OCI-LY7 (cell line): ENCODE measurements around the gene AFF3. TPM values are rescaled to one million over a fixed set of nuclear protein-coding genes. Genes with fewer than 3 reads are reported as not detected.

Experiments
- BruUV-seq: library from RNA; stranded (reverse); fragments of 400-500 nt; replicated peaks from 2 replicates; lab custom pipeline; 2021; lab: Mats Ljungman, UMichigan
- CTCF ChIA-PET: fragments of 300-600 bp; sonication (Branson Sonifier 250); formaldehyde crosslinking; loops from one replicate; lab custom pipeline; 2022; ENCODE audit warnings: antibody characterized with exemption; ENCODE audit not compliant: unreplicated experiment; lab: Charles Lee
- POLR2A ChIA-PET: fragments of 300-600 bp; sonication (Branson Sonifier 250); formaldehyde crosslinking; loops from one replicate; lab custom pipeline; 2022; ENCODE audit warnings: antibody characterized with exemption; lab: Charles Lee
- DNase-seq: peaks from one replicate; pipeline ENCODE4 v3.0.0-alpha.2; 2015; ENCODE audit warnings: low spot score
- H2AFZ ChIP-seq: fragments of 200-600 bp; sonication (generic), shearing (Covaris generic); 2 replicates; pipeline ENCODE4 v1.6.1; 2014; ENCODE audit warnings: mild to moderate bottlenecking, antibody characterized with exemption, low read length, moderate library complexity
- H3K27ac ChIP-seq: fragments of 200-600 bp; sonication (generic); 2 replicates; pipeline ENCODE4 v1.5.1; 2014; ENCODE audit warnings: mixed run types, low read depth, mild to moderate bottlenecking, moderate library complexity, low read length, inconsistent platforms; ENCODE audit not compliant: poor library complexity, severe bottlenecking
- H3K36me3 ChIP-seq: fragments of 200-600 bp; sonication (generic); 2 replicates; pipeline ENCODE4 v1.6.1; 2014; ENCODE audit warnings: mild to moderate bottlenecking, antibody characterized with exemption, low read length, moderate library complexity, mixed read lengths; ENCODE audit not compliant: insufficient read depth
- H3K4me1 ChIP-seq: fragments of 200-600 bp; sonication (generic); 2 replicates; pipeline ENCODE4 v1.5.1; 2014; ENCODE audit warnings: mild to moderate bottlenecking, low read length; ENCODE audit not compliant: insufficient read depth, poor library complexity, severe bottlenecking
- H3K4me2 ChIP-seq: fragments of 200-600 bp; sonication (generic); 2 replicates; pipeline ENCODE4 v1.6.1; 2014; ENCODE audit warnings: mild to moderate bottlenecking, low read length
- H3K4me3 ChIP-seq: fragments of 200-600 bp; sonication (generic); 2 replicates; pipeline ENCODE4 v1.5.1; 2014; ENCODE audit warnings: mild to moderate bottlenecking, low read depth, low read length; ENCODE audit not compliant: poor library complexity, severe bottlenecking
- H3K79me2 ChIP-seq: fragments of 200-600 bp; sonication (generic); 2 replicates; pipeline ENCODE4 v1.6.1; 2016; ENCODE audit warnings: low read depth, mild to moderate bottlenecking, low read length, moderate library complexity, mixed read lengths; ENCODE audit not compliant: insufficient read depth
- H3K9me2 ChIP-seq: fragments of 200-600 bp; sonication (generic); 2 replicates; pipeline ENCODE4 v1.6.1; 2016; ENCODE audit warnings: mild to moderate bottlenecking, low read length, mixed read lengths; ENCODE audit not compliant: insufficient read depth
- H3K9me3 ChIP-seq: fragments of 200-600 bp; sonication (generic); 2 replicates; pipeline ENCODE4 v1.6.1; 2014; ENCODE audit warnings: mild to moderate bottlenecking, mixed run types, low read length, mixed read lengths
- H4K20me1 ChIP-seq: fragments of 200-600 bp; sonication (generic); 2 replicates; pipeline ENCODE4 v1.6.1; 2014; ENCODE audit warnings: mild to moderate bottlenecking, antibody characterized with exemption, low read length, moderate library complexity, mixed read lengths; ENCODE audit not compliant: insufficient read depth
- EZH2phosphoT487 ChIP-seq: fragments of 200-600 bp; sonication (generic); IDR thresholded peaks from 2 replicates; pipeline ENCODE4 v1.6.1; 2018; ENCODE audit warnings: low read depth, borderline replicate concordance, mild to moderate bottlenecking, mixed run types, antibody characterized with exemption, low read length, moderate library complexity, mixed read lengths
- intact Hi-C: fragments of 100-400 bp; cut with micrococcal nuclease; formaldehyde crosslinking; loops from one replicate; pipeline ENCODE4 v1.10.0; 2022; ENCODE audit not compliant: unreplicated experiment
- total RNA-seq, 2 experiments: library from RNA; depleted of rRNA in 1 of 2; stranded (reverse); fragments of >200 nt in 1 of 2; shearing (Covaris generic) in 1 of 2; gene quantifications; 2 replicates each; pipeline ENCODE4 v1.2.3, GENCODE V29; 2014 to 2022
- TF ChIP-seq, protein P1 (sequence below): fragments of 200-600 bp; sonication (generic); conservative IDR thresholded peaks from 2 replicates; pipeline ENCODE4 v1.5.1; 2014; ENCODE audit warnings: mild to moderate bottlenecking, antibody characterized with exemption, low read length, moderate library complexity, mixed read lengths

AFF3 gene
- total RNA-seq, 2 experiments from 2014 or later, result 131 to 133 TPM

DNA sequence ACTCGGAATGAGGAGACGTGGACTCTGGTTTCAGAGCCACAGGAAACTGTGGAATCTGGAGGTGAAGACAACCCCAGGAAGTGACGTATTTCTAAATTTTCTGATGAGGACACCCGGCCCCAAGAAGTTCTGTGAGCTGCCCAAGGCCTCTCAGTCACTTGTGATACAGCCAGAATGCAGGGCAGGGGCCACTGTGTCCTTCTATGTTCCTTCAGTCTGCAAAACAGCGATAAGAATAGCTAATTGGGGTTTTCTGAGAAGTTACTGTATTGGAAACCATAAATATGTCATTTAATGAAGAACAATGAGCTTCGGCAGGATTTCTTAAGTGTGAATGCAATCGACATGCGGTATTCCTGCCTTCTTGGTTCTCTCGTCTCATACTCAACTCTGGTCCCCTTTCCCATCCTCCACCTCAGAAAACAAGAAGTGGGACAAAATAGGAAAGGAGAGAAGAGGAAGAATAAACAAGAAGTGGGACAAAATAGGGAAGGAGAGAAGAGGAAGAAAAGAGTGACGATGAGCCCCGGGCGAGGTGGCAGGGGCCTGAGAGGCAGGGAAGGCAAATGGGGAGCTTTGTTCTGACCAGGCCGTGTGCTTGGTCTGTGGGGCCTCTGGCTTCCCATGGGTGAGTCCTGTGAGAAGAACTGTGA, 370.6 kb downstream of the AFF3 start:
- Histone ChIP-seq H3K27ac (no peak overlapping the region), H3K4me1 (peaks cover 19% of the 10 kb centered on the region), H2AFZ (no peak overlapping the region), H3K4me2 (no peak overlapping the region), H3K36me3 (peaks cover 52% of the 10 kb centered on the region), H3K4me3 (no peak overlapping the region), H3K9me3 (no peaks in the 10 kb centered on the region), H3K9me2 (no peaks in the 10 kb centered on the region), H4K20me1 (no peaks in the 10 kb centered on the region), H3K79me2 (no peaks in the 10 kb centered on the region)
- ChIA-PET POLR2A (no interaction called here), CTCF (no interaction called here)
- DNase-seq, result no peak
- TF ChIP-seq, protein P1, sequence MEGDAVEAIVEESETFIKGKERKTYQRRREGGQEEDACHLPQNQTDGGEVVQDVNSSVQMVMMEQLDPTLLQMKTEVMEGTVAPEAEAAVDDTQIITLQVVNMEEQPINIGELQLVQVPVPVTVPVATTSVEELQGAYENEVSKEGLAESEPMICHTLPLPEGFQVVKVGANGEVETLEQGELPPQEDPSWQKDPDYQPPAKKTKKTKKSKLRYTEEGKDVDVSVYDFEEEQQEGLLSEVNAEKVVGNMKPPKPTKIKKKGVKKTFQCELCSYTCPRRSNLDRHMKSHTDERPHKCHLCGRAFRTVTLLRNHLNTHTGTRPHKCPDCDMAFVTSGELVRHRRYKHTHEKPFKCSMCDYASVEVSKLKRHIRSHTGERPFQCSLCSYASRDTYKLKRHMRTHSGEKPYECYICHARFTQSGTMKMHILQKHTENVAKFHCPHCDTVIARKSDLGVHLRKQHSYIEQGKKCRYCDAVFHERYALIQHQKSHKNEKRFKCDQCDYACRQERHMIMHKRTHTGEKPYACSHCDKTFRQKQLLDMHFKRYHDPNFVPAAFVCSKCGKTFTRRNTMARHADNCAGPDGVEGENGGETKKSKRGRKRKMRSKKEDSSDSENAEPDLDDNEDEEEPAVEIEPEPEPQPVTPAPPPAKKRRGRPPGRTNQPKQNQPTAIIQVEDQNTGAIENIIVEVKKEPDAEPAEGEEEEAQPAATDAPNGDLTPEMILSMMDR, result no peak
- intact Hi-C loops, result no loop called here
- no TSS peak for BruUV-seq

DNA sequence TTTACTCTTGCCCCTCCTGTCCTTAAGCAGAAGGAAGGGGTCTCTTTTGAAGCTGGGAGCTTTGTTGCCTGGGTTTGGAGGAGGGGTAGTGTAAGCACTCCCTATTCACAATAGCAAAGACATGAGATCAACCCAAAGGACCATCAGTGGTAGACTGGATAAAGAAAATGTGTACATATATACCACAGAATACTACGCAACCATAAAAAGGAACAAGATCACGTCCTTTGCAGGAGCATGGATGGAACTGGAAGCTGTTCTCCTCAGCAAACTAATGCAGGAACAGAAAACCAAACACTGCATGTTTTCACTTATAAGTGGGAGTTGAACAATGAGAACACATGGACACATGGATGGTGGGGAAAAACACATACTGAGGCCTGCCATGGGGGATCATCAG, 371.5 kb downstream of the AFF3 start:
- Histone ChIP-seq H3K4me3 (no peak overlapping the region), H3K4me2 (no peak overlapping the region), H2AFZ (no peak overlapping the region)

DNA sequence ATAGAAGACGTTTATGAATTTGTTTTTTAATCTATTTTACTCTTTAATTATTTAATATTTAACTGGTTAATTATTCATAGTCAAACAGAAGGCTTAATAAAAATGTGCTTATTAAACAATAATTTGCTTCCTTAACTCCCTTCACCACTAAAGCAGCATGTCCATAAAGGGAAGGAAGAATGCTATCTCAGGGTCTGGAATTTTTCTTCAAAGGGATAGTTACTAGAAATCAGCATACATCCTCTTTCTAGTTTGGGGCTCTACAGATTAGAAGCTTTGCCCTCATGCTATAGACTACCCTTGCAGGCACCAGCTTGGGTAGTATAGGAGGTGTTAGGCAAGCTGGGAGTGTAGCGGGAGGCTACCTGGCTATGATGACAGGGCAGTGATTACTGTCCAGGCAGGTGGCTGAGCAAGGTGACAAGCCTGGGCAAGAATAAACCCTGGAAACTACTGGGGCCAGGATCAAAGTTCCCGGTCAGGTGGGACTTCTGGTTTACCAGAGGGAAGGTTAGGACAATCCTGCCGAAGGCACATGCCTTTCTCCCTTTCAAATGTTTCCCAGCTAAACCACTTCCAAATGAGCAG, 376.6 kb downstream of the AFF3 start:
- H3K4me3 ChIP-seq, result no peak overlapping the region
- no peak for TF ChIP-seq EZH2phosphoT487
- TF ChIP-seq, protein P1, result no peak
- DNase-seq, result no peak
- H3K27ac ChIP-seq, result no peak overlapping the region
- H3K9me3 ChIP-seq, result no peaks in the 10 kb centered on the region
- intact Hi-C loops, result no loop called here
- H2AFZ ChIP-seq, result no peak overlapping the region
- ChIA-PET CTCF (no interaction called here), POLR2A (no interaction called here)
- H3K9me2 ChIP-seq, result no peaks in the 10 kb centered on the region
- H4K20me1 ChIP-seq, result no peaks in the 10 kb centered on the region
- no peaks in the 10 kb centered on the region for H3K79me2 ChIP-seq
- H3K36me3 ChIP-seq, result peaks cover 23% of the 10 kb centered on the region
- H3K4me1 ChIP-seq, result no peaks in the 10 kb centered on the region
- H3K4me2 ChIP-seq, result no peak overlapping the region
- no TSS peak for BruUV-seq

More for the DNA sequence above, 371.5 kb downstream of the AFF3 start:
- POLR2A ChIA-PET, result no interaction called here
- Histone ChIP-seq H3K9me3 (no peaks in the 10 kb centered on the region), H3K27ac (no peak overlapping the region), H3K9me2 (no peaks in the 10 kb centered on the region), H3K36me3 (peaks cover 46% of the 10 kb centered on the region), H3K79me2 (no peaks in the 10 kb centered on the region), H3K4me1 (peaks cover 19% of the 10 kb centered on the region), H4K20me1 (no peaks in the 10 kb centered on the region)
- CTCF ChIA-PET, result no interaction called here
- no peak for TF ChIP-seq EZH2phosphoT487
- TF ChIP-seq, protein P1, result no peak
- BruUV-seq, result no TSS peak
- intact Hi-C loops, result no loop called here
- DNase-seq, result no peak
